ENCODE measurements around the gene KIAA0753.

- TF ChIP-seq POLR2A (IDR thresholded peaks at IDR 0.05): no peak
- no peak for TF ChIP-seq CTCF (IDR thresholded peaks at IDR 0.05)
These were observed 69.1 kb downstream of the KIAA0753 start for GRCh38 chr17:6571452-6571781.

Data from lower leg skin (tissue), 3 donors.